PC-9 (cell line): ENCODE data around the gene REPS2.

ENCODE experiments used
- CTCF ChIP-seq: fragments of 200-600 bp; sonication (generic); conservative IDR thresholded peaks from 2 replicates; pipeline ENCODE4 v1.6.1; 2017; ENCODE audit warnings: mixed run types, antibody characterized with exemption, mild to moderate bottlenecking, moderate library complexity
- EZH2 ChIP-seq: fragments of 200-600 bp; sonication (generic); IDR thresholded peaks from 2 replicates; pipeline ENCODE4 v1.8.0; 2017; ENCODE audit warnings: antibody characterized with exemption, low read depth

- TF ChIP-seq CTCF: no peak
- TF ChIP-seq EZH2: no peak
Observed at GRCh38 chrX:17000751-17001150, 54.3 kb downstream of the REPS2 start.
